ENCODE data around the gene EZR.

GRCh38 chr6:158852312-158853071 is 33.3 kb upstream of the EZR start:
- TF ChIP-seq, protein P1, sequence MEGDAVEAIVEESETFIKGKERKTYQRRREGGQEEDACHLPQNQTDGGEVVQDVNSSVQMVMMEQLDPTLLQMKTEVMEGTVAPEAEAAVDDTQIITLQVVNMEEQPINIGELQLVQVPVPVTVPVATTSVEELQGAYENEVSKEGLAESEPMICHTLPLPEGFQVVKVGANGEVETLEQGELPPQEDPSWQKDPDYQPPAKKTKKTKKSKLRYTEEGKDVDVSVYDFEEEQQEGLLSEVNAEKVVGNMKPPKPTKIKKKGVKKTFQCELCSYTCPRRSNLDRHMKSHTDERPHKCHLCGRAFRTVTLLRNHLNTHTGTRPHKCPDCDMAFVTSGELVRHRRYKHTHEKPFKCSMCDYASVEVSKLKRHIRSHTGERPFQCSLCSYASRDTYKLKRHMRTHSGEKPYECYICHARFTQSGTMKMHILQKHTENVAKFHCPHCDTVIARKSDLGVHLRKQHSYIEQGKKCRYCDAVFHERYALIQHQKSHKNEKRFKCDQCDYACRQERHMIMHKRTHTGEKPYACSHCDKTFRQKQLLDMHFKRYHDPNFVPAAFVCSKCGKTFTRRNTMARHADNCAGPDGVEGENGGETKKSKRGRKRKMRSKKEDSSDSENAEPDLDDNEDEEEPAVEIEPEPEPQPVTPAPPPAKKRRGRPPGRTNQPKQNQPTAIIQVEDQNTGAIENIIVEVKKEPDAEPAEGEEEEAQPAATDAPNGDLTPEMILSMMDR (IDR thresholded peaks at IDR 0.05; ENCODE audit: low read length) = no peak
- TF ChIP-seq EZH2 (optimal IDR thresholded peaks at IDR 0.05; ENCODE audit: low read depth, low read length) = no peak
- no peak for TF ChIP-seq EZH2phosphoT487 (IDR thresholded peaks at IDR 0.05; ENCODE audit: low read length)
